WI38 (cell line): ENCODE data around the gene GRAP.

Experiments used
- H3K4me3 ChIP-seq: 2 replicates; pipeline ENCODE4 v1.5.1; 2011; ENCODE audit warnings: low read depth, mild to moderate bottlenecking, control low read depth, low read length
- CTCF ChIP-seq: IDR thresholded peaks from 2 replicates; pipeline ENCODE4 v1.5.1; 2012; ENCODE audit warnings: low read depth, mild to moderate bottlenecking, control low read depth, low read length

Gene GRAP

GRCh38 chr17:18987862-18988545 lies 58.8 kb downstream of the GRAP start:
- no peak overlapping the region for H3K4me3 ChIP-seq
- TF ChIP-seq CTCF: no peak

DNA sequence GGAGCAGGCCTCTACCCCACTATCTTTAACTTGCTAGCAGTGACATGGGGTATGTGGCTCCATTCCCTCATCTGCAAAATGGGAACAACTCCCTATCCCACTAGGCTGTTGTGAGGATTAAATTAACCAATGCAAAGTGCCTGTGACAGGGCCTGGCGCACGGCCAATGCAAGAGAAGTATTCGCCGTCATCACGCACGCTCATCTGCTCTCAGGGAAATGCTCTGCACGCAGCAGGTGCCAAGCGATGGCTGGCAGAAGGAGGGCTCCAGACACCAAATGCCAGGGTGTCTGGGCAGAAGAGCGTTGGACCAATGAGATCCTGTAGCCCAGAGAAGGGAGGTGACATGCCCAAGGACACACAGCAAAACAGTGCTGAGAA lies 59.5 kb downstream of the GRAP start:
- no peak overlapping the region for H3K4me3 ChIP-seq
- no peak for TF ChIP-seq CTCF

DNA sequence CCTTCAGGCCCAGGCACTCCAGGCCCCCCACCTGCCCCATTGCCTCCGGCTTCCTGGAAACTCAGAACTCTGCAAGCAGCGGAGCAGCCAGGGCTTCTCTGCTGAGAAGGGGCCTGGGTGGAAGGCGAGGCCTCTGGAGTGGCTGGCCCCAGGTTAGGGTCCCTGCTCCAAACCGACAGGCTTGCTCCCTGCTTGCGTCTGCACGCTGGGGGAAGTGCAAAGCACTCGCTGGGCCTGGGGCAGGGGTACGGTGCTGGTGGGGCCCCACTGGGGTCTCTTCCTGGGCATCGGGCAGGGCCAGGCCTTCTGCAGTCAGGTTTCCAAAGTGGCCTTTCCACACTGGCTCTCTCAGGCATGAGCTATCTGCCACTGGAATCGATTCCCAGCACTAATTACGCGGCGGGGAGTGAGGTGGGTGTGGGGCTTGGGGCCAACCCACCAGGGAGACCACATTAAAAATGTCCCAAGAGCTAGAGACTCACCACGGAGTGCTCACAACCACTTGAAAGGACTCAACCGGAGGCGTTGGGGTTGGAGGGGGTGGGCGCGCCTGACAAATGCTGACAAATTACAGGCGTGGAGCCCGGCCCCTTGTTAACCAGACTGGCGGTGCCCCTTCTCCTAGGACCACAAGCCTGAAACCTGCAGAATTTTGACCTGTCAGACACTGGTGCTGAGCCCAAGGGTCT lies 60.1 kb downstream of the GRAP start:
- H3K4me3 ChIP-seq: no peak overlapping the region
- TF ChIP-seq CTCF: no peak

DNA sequence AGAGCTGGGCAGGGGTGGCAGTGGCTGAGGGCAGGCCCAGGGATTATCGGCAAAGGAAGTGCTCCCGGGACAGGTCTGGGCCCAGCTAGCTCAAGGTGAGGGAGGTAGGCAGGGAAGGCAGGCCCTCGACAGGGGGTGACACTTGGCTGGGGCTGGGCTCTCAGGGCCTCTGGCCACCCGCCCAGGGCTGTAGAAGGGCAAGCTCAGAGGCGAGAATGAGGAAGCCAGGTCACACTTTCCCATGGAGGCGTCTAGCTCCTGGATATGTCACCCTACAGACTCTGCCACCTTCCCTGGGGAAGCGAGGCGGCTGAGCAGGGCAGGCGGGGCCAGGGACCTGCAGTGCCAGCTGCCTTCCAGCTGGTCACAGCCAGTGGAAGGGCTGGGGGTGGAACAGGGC lies 61.3 kb downstream of the GRAP start:
- H3K4me3 ChIP-seq: no peak overlapping the region
- no peak for TF ChIP-seq CTCF

DNA sequence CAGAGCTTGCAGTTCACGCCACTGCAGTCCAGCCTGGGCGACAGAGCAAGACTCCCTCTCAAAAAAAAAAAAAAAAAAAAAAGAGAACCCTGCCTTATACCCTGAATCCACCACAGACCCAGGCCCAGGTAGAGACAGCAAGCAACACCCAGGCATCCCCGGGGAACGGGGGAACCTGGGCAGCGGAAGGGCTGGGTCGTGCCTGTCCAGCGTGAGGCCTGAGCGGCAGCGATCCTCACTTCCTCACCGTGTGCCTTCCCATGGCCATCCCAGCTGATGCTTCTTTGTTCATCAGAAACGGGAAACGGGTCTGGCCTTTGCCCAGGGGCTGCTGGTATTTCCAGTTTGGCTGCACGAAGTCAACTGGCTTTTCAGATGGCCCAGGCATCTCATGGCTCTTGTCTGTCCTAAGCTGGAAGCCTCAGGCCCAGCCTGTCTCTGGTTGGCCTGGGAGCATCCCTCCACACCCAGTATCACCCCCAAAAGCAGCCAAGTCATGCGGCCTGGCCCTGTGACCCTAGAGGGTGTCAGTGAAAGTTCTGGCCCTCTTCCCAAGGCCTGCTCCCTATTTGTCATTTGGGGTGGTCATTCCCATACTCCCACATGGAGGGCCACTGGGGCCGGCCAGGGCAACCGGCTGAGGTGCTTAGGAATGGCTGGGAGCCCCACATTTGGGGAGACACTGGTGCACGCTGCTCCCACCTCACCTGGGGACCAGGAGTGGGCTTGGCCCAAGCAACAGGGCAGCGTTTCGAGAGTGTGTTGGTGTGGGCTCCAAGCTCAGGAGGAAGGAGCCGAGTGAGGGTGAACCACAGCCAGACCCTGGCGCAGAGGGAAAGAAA lies 62.3 kb downstream of the GRAP start:
- H3K4me3 ChIP-seq: no peak overlapping the region
- no peak for TF ChIP-seq CTCF

DNA sequence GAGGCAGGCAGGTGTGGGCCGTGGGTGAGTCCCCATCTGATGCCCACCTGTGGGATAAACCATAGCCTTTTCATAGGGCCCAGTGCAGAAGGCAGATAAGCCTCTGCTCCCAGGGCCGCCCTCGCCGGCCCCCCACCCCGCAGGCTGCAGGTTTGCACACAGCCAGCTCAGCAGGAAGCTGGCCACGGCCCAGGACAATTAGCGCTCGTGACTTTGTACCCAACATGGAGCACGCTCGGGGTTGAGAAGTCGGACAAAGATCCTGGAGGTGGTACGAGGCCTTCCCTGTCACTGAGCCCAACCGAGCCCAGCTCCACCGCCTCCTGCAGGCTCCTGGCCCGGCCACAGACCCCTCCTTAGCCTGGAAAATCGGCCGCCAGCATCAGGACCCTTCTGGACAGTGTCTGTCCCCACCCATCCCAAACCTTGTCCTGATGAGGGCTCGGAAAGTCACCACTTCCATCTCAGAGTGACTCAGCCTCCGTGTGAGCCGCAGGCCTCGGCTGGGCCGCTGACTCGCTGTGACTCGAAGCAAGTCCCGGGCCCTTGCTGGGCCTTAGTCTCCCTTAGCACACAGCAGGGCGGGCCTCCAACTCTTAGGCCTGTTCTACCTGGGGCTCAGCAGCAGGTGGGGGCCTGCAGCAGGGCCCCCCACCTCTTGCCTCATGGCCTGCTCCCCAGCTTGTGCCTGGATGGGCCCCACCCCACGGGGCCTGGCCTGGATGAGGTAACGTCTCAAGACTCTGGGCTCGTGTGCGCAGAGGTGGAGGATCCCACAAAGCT lies 64.9 kb downstream of the GRAP start:
- TF ChIP-seq CTCF: no peak
- no peak overlapping the region for H3K4me3 ChIP-seq
